GM21737 (cell line): ENCODE measurements around the gene GPC6.

Experiments used
- ATAC-seq: cut with Tn5 transposase; IDR thresholded peaks from one replicate; pipeline ENCODE4 v1.9.1; 2021; ENCODE audit warnings: mild to moderate bottlenecking, moderate library complexity; ENCODE audit not compliant: unreplicated experiment

GPC6 gene

DNA sequence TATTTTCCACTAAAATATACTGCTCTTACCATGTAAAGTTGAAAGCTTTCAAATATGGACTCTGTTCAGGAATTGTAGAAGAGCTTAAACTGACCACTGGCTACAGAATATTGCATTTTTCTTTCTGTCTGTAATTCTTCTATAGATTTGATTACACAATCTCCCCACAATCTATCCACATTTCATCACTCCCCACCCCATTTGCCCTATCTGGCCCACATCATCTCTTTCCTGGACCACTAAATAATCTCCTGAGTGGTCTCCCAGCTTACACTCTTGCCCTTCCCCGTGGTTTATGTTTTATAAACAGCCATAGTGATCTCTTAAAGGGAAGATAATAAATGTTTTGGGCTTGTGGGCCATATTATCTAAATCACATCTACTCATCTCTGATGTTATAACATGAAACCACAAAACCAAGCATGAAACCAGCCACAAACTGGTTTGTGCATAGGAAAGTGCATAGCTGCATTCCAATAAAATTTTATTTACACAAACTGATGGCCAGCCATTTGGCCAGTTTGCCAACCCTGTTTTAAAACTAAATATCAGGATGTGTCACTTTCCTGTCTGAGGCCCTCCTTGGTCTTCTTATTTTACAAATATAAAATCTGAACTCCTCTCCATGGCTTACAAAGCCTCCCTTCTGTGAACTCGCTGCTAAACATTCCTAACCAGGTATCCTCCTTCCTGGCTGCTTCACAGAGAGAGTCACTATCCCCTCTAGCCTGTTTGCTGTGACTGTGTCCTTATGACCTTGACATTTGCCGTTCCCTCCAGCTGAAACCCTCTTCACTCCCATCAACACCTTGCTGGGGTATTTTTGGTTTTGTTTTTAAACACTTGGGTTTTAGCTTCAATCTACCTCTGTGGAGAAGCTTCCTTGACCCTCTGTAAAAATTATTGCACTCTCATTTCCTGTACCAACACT, 500.9 kb downstream of the GPC6 start:
- ATAC-seq, result no peak

DNA sequence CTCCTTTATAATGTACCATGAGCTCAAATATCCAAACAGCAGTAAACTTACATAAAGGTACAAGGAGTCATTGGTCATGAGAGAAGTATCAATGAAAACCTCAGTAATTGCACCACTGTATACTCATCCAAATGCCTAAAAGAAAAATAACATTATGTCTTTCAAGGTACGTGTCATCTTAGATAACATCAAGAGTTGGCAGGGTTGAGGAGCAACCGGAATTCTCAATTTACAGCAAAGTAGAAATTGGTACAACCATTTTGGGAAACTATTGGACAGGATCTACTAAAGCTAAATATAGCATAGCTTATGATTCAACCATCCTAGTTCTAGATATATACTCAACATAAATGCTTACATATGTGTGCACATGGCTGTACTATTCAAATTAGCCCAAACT, 502.8 kb downstream of the GPC6 start:
- ATAC-seq, result no peak

DNA sequence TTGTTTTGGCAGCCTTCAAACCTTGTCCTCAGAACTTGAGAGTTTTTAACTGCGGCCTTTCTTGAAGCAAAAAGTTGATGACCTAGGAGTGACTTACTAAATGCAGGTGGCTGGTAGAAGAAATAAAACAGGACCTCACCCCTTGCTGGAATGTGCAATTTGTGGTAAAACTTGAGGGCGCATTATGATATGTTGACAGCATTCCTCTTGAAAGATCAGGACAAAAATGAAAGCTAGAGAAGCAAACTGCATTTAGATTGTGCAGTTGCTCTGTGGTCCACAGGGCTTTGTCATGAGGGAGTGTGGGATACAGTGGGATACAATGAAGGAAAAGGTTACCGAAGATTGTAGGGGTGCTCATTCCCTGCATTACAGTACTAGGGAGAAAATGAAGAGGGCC, 504.2 kb downstream of the GPC6 start:
- no peak for ATAC-seq

DNA sequence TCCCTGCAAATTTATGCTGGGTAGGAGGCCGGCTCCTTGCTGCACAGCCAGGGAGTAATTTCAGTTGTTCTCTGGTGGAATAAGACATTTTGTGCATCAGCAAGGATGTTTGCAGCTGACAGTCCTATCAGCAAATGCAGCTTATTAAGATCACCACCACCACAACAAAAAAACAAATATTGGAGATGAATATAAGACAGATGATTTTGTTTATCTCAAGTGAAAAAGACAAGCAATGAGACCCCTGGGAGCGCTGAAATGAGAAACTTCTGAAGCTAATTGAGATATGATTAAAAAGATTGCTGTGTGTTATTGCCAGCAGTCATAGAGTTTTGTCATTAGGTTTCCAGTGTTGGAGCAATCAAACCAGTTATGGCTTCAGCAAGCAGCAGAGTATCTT, 505.6 kb downstream of the GPC6 start:
- no peak for ATAC-seq

DNA sequence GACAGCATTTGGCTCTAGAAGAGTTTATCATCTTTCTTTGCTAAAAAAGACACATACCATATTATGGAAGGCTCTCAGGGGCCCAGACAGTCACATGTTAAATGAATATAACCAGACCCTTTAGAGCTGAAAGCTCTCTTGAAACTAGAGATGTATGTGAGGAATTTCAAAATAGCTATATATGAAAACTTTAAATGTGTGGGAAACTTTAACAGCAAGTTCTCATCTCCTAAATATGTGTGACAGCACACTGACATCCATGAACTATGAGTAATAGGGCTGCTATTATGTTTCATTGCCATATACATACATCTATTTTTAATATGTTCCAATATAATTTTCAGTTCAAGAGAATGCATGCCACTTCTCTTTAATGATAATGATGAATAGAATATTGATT, 509.5 kb downstream of the GPC6 start:
- ATAC-seq, result no peak

DNA sequence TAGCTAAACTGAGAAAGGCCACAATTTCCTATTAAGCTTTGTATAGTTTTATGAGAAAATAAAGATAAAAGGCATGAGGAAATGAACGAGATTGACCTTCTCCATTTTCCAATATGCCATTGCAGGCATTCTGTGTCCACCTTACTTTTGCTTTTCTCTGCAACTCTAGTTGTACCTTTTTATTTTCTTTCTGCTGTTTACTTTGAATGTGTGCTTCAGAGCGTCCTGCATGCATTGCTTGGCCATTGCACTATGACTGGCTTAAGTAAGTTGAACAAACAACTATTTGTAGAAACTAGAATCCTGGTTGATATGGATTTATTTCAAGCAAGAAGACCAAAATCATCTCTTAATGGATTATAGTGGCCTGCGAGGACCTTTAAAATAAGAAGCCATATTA, 510.3 kb downstream of the GPC6 start:
- ATAC-seq, result no peak

DNA sequence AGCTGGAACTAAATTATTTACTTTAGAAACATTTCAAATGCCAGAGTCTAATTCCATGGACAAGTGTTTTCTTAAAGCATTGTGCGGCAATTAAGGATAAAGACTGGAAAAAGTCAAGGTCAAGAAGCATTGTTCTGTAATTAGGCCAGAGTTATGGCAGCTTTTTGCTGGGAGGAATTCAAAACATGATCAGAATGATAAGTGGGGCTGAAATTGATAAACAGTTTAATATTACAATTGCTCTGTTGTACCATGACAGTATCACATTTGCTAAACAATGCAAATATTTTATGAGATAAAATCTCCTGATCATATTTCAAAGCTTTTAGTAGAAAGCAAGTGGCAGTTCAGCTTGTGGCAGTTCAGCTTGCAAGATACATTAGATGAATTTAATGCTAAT, 513.7 kb downstream of the GPC6 start:
- no peak for ATAC-seq

DNA sequence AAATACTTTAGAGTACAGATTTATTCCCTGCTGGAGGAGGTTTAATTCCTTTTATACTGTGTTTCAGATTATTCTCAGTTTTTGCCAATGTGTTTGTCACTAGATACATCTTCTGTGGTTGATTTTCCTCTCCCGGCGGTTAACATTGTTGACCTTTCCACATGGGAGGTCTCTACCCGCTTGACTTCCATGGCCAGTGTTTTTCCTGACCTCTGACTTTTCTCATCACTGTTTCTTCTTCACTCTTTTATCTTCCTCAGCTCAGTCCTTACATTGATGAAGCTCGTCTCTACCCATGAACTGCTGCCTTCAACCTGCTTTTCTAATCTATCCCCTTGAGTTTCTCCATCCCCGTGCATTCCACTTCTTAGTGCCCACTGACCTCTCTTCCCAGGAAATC, 517.4 kb downstream of the GPC6 start:
- ATAC-seq, result no peak

DNA sequence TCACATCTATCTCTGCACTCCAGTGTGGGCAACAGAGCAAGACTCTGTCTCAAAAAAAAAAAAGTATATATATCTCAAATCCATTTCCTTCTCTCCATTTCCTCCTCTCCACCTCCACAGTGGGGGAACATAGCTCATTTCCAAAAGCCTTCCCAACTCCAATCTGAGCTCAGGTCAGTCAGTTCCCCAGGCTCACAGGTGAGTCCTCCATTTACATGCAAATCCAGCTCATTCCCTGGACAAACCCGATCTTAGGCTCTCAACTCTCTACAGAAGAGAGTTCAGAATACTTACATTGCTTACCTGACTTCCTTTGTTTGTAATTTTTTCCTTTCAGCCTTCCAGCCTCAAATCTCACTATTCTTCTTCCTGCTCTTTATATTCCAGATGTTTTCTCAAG, 518.3 kb downstream of the GPC6 start:
- no peak for ATAC-seq

DNA sequence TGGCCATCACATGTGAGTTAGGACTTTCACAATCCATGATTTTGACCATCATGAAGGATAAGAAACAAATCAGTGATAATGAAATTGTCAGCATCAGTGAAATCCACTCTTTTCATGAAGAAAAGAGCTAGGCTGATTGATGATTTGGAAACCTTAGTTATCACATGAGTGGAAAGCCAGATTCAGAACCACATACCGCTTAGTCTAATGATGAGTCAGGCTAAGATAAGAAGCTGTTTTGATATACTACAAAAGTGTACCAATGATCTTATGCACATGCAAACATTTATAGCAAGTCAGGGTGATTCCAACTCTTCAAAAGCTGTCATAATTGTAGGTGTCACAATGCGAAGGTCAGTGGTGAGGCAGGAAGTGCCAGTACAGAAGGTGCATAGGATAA, 519.3 kb downstream of the GPC6 start:
- ATAC-seq, result no peak

DNA sequence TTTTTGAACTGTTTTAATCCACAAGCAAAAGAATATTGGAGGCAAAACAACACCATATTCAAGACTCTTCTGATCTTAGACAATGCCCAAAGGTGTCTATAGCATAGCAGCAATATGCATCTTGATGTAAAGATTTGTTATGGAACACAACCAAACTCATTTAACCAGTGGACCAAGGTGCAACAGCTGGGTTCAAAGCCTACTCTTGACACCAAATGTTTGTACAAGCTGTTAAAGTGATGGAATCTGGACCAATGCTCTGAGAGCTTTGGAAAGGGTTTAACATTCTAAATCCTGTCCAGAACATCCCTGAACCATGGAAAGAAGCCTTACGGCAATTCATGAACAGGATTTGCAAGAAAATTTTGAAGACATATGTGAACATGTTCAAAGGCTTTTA, 520.0 kb downstream of the GPC6 start:
- ATAC-seq, result no peak

DNA sequence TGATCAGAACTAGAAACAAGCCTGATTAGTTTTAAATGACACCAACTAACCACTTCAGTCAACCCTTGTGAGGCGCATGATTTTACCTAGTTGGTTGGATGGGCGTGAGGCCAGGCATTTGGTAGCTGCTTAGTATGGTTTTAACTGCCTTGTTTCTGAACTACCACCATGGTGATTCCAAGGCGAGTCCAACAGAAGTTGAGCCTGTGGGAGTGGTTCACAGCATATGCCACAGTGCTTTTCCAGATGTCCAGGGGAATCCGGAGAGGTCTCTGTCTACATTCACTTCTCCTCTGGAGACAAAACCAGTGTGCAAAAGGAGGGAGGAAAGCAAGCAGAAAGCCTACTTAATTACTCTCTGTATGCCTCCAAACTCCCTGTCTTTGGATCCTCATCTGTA, 524.1 kb downstream of the GPC6 start:
- ATAC-seq, result no peak

DNA sequence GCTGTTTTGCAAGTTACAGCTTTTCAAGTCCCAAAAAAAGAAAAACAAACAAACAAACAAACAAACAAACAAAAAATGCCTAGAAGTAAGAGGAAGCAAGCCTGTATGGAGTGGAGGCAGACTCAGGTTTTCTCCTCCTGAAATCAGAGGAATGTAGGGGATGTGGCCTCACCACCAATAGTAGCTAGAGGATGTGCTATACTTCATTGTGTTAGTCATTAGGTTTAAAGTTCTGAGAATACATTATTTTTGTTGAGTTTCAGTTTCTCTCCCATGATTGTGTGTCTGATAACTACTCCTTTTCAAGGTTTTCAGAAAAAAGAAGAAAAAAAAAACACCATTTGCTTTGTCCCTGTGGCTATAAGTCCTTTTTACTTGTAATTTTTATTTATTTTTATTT, 524.5 kb downstream of the GPC6 start:
- ATAC-seq, result no peak

DNA sequence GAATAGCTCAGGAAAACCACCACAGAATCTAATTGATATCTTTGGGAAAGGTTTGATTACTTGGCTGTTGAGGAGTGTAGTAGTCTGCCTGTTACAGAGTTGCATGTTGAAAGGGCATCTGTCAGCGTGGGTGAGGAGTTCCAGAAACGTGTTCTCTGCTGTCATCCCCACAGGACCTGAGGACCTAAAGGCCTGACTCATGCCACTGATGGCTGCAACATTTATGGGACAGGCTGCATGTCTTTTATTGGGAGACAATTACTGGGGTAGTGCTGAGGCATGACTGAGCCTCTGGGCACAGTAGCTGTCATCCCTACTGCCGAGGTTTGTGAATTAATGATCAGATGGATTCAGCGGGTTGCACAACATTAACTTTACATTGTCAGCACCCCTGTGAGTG, 525.9 kb downstream of the GPC6 start:
- no peak for ATAC-seq

DNA sequence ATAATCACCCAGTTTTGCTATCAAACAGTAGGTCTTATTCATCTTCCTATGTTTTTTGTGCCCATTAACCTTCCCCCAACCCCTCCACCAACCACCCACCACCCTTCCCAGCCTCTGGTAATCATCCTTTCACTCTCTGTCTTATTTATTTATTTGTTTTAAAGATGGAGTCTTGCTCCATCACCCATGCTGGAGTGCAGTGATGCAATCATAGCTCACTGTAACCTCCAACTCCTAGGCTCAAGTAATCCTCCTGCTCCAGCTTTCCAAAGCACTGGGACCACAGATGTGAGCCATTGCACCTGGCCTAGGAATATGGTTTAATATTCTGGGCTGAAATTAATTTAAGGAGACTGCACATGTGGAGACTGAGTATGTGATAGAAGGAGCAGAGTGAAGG, 527.0 kb downstream of the GPC6 start:
- ATAC-seq, result no peak

DNA sequence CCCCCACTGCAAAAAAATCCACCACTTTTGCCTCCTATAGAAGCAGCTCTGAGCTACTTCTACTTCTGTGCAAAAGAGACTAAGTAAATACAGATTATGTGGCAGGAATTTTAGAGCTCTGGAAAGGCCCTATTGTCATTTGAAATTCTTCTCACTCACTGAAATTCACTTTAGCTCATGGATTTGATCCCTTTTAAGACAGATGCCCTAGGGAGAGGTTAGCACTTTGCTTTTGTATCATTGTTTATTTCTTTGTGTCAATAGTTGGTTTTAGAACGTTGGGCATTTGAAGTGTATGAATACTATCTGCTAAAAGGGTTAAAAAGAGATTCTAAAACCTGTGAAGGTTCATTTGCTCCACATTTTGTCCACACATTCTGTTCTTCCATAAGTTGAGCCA, 528.7 kb downstream of the GPC6 start:
- no peak for ATAC-seq

DNA sequence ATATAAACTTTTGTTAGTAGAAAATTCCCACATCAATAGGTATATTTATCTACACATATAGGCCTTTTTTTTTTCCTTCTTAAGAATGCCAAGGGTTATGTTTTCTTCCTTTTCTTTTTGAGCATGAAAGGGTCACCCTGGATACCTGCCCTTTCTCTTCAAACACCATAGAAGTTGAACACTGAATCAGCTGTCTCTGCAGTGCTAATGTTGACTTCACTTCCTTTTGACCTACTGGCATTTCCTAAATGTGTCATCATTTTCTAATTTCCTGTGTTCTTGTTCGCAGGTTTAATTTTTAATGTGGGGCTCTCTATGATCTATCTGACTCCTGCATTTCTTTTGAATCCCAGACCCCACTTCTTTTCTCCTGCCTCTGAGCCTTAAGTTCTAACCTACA, 532.0 kb downstream of the GPC6 start:
- ATAC-seq, result no peak

DNA sequence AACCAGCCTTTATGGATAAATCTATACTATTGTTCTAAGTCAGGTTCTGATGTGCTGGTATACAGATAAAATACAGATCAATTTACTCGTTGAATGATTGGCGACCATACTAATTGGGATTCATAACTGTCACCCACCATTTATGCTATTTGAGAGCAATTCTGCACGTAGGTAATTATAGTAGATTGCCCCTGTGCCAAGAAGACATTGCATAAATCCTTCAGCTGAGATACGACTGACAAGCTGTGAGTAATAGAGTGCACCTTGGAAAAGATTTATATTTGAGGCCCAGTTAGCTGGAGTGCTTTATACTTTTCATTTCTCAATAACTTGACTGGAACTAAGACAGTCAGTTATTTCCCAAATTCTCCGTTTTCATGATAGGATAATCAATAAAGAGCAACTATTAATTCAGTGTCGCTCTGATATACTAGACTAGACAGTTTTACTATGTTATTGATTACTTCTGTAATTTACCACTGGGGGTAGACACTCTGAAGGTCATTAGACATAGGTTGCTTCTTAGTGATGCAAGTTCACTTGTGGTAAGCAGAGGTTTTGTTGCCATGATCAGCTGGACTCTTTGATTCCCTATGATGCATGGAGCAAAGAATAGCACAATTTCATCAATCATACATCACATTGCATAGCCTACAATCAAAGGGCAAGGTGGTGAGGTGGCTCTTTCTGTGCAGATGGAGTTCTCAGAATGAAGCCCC, 536.3 kb downstream of the GPC6 start:
- no peak for ATAC-seq

DNA sequence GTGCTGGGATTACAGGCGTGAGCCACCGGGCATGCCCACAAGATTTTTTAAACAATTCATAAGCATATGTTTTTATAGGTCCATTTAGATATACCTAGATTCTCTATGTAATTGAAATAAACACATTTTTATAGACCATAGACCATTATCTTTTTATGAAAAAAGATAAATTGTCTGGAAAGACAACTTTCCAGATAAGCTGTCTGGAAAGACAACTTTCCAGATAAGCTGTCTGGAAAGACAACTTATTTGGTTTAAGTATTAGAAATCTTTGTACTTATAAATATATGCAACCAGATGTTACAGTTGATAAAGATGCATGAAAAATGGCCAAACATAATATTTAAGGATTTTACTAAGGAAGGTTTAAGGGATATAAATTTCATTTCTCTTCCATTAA, 538.5 kb downstream of the GPC6 start:
- no peak for ATAC-seq

DNA sequence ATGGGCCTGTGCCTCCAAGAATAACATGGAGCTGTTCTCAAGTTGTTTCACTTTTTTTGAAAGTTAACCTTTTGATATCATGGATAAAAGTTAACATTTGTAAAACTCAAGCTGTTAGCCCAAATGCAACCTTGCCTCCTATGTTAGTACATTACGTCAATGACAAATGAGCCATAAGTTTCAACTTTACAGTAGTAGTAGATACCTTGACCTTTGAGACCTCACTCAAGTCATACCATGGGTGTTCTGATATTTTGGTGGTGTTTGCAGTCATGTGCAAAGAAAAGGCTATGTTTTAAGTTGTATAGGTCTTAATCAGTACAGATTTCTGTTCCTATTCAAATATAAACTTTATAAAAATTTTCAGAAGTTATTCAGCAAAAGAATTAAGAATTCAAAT, 539.2 kb downstream of the GPC6 start:
- no peak for ATAC-seq

DNA sequence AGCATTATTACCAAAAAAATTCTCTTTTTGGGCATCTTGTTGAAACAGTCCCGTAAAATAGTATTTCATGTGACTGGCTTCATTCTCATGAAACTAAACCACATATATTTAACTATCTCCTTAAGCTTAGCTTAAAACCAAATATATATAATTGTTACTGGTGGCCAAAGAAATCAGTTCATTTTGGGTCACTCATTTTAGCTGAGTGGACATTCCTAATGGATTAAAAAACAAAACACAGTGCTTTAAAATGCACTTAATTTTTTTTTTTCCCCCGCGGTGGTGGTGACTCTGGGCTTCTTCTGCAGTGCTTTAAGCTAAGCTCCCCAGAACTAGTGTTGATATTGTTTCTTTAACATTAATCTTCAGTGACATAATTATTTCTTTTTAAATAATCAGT, 540.1 kb downstream of the GPC6 start:
- ATAC-seq, result no peak

DNA sequence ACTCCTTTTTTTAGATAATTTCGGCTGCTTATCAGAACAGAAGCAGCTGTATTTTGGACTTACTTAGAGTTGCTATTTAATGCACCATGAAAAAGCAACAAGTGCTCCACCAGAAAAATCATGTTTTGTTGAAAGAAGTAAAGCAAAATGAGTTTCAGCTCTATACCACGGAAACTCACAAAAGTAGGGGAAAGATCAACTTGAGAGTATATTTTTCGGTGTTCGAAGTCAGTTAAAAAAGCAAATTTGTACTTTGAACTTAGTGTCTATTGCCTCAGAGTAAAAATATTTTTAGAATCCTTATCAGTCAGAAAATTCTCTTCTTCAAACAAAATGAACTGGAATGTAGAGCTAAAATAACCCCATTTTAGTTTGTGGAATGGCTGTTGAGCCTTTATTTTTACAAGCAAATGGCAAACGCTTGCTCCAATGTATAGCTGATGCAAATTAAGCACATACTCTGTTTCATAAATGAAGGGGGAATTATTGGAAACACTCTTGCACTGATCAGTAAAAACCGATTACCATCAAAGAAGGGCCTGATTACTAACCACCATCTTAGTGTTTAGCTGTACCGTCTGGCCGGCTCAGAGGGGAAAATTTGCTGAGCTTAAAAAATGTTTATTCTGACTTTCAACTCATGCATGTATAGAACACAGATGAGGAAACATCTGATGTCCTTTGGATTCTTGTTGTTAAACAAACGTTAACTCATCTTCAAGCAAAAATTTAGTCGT, 540.7 kb downstream of the GPC6 start:
- no peak for ATAC-seq
